Right lobe of liver (tissue), 4 donors: ENCODE data around the gene TRPC4AP.

Experiments
- CTCF ChIP-seq, 4 donors: fragments of 200-600 bp in 3 of 4; fragments of 450-650 bp in 1 of 4; IDR thresholded peaks; one replicate each; pipeline versions ENCODE4 v1.5.1 to v1.8.0; 2016 to 2022; ENCODE audit warnings: antibody characterized with exemption in 4 of 4, mild to moderate bottlenecking in 2 of 4
- POLR2A ChIP-seq: fragments of 450-650 bp; IDR thresholded peaks from one replicate; pipeline ENCODE4 v1.6.1; 2017; ENCODE audit warnings: antibody characterized with exemption, mild to moderate bottlenecking
- donor health status: DM: no; HTN: no; CAD: no.
- donor health status: DM: no; HTN: no; CAD: no.
- donor health status: DM: no; HTN: yes; CAD: no.

- TF ChIP-seq CTCF (IDR thresholded peaks at IDR 0.05) (no peak), POLR2A (no peak)
Measured at GRCh38 chr20:35000922-35001595, 91.5 kb downstream of the TRPC4AP start.
